ENCODE measurements around the gene RAB37.

GRCh38 chr17:74775409-74776043, 38.5 kb downstream of the RAB37 start:
- TF ChIP-seq CTCF (IDR thresholded peaks at IDR 0.05) (no peak), POLR2A (IDR thresholded peaks at IDR 0.05) (no peak)

All from testis (tissue), 2 donors.